GM12878 (cell line): ENCODE measurements around the gene SHROOM3. TPM values are rescaled to one million over a fixed set of nuclear protein-coding genes. Genes with fewer than 3 reads are reported as not detected.

ENCODE experiments used
- ATAC-seq: fragments of 200-7000 bp; cut with Tn5 transposase; 3 replicates; pipeline ENCODE4 v1.9.1; 2020; ENCODE audit warnings: mild to moderate bottlenecking, moderate library complexity
- BruUV-seq: library from RNA; stranded (reverse); fragments of 400-500 nt; replicated peaks from 2 replicates; lab custom pipeline; 2021; lab: Mats Ljungman, UMichigan
- CTCF ChIA-PET: fragments of 300-600 bp; sonication (Branson Sonifier 250); formaldehyde crosslinking; extraction: SDS; loops from one replicate; lab custom pipeline; 2021; ENCODE audit warnings: inconsistent platforms; lab: Yijun Ruan, JAX
- POLR2A ChIA-PET: fragments of 350-600 bp; formaldehyde crosslinking; extraction: SDS; loops from one replicate; lab custom pipeline; 2021; ENCODE audit warnings: inconsistent platforms; lab: Charles Lee
- RAD21 ChIA-PET: fragments of 300-600 bp; sonication (Branson Sonifier 250); formaldehyde crosslinking; loops from one replicate; lab custom pipeline; 2023; ENCODE audit warnings: antibody characterized with exemption; ENCODE audit not compliant: unreplicated experiment; lab: Charles Lee
- SMC1A ChIA-PET: fragments of 300-600 bp; sonication (Branson Sonifier 250); formaldehyde crosslinking; loops from one replicate; lab custom pipeline; 2023; ENCODE audit not compliant: unreplicated experiment, uncharacterized antibody; lab: Charles Lee
- DNase-seq: peaks from one replicate; pipeline ENCODE4 v3.0.0-alpha.2; 2011; ENCODE audit warnings: low read depth, low spot score
- FAIRE-seq: peaks from 3 replicates; lab custom pipeline; 2011; peaks lifted over from hg19 to GRCh38; lab: Jason Lieb, UNC
- H2AFZ ChIP-seq: 2 replicates; pipeline ENCODE4 v1.6.0; 2011; ENCODE audit warnings: low read depth, low read length, control low read depth; ENCODE audit not compliant: control insufficient read depth
- H3K27ac ChIP-seq: 2 replicates; pipeline ENCODE4 v1.5.1; 2011; ENCODE audit warnings: control low read depth; ENCODE audit not compliant: control insufficient read depth, insufficient read depth
- H3K27me3 ChIP-seq, 2 experiments: replicated peaks in 1 of 2; 2 replicates each; pipeline versions ENCODE4 v1.6.0 to v1.6.1; 2011; ENCODE audit warnings: low read length in 1 of 2; ENCODE audit not compliant: control insufficient read depth in 2 of 2, insufficient read depth in 2 of 2
- H3K36me3 ChIP-seq, 2 experiments: 2 replicates each; pipeline ENCODE4 v1.5.1; 2011; ENCODE audit warnings: low read length in 1 of 2; ENCODE audit not compliant: control insufficient read depth in 2 of 2, insufficient read depth in 2 of 2
- H3K4me1 ChIP-seq: 2 replicates; pipeline ENCODE4 v1.6.1; 2011; ENCODE audit warnings: mild to moderate bottlenecking, low read length, moderate library complexity, mixed read lengths; ENCODE audit not compliant: control insufficient read depth, insufficient read depth
- H3K4me2 ChIP-seq: 2 replicates; pipeline ENCODE4 v1.6.0; 2011; ENCODE audit warnings: control low read depth; ENCODE audit not compliant: control insufficient read depth, insufficient read depth
- H3K4me3 ChIP-seq: fragments of 200-600 bp; sonication (generic); 2 replicates; pipeline ENCODE4 v1.5.1; 2016
- H3K79me2 ChIP-seq: 2 replicates; pipeline ENCODE4 v1.6.0; 2011; ENCODE audit warnings: low read length; ENCODE audit not compliant: control insufficient read depth, insufficient read depth
- H3K9ac ChIP-seq: 2 replicates; pipeline ENCODE4 v1.8.0; 2011; ENCODE audit warnings: low read length, control low read depth, mixed read lengths; ENCODE audit not compliant: control insufficient read depth, insufficient read depth
- H3K9me3 ChIP-seq: replicated peaks from 3 replicates; pipeline ENCODE4 v1.5.1; 2011; ENCODE audit warnings: mild to moderate bottlenecking, low read length; ENCODE audit not compliant: control insufficient read depth, insufficient read depth
- H4K20me1 ChIP-seq: 2 replicates; pipeline ENCODE4 v1.6.0; 2011; ENCODE audit not compliant: control insufficient read depth, insufficient read depth
- ETV6 ChIP-seq, 2 experiments: fragments of 450-650 bp in 1 of 2; IDR thresholded peaks in 1 of 2; conservative IDR thresholded peaks in 1 of 2; 2 replicates each; pipeline ENCODE4 v1.6.1; 2014; ENCODE audit warnings: antibody characterized with exemption in 1 of 2, borderline replicate concordance in 1 of 2, low read depth in 1 of 2, mild to moderate bottlenecking in 1 of 2, moderate library complexity in 1 of 2
- JUNB ChIP-seq: IDR thresholded peaks from 2 replicates; pipeline ENCODE4 v1.6.1; 2016; ENCODE audit warnings: antibody characterized with exemption, mild to moderate bottlenecking
- SPI1 ChIP-seq: IDR thresholded peaks from 2 replicates; pipeline ENCODE4 v1.6.1; 2011; ENCODE audit warnings: low read depth, mild to moderate bottlenecking, low read length, moderate library complexity, borderline replicate concordance; ENCODE audit not compliant: insufficient read depth
- TAF1 ChIP-seq: IDR thresholded peaks from 2 replicates; pipeline ENCODE4 v1.6.1; 2011; ENCODE audit warnings: mild to moderate bottlenecking, low read depth, low read length, borderline replicate concordance
- USF1 ChIP-seq: IDR thresholded peaks from 2 replicates; pipeline ENCODE4 v1.6.1; 2011; ENCODE audit warnings: borderline replicate concordance, low read depth, mild to moderate bottlenecking, moderate library complexity, mixed read lengths, low read length; ENCODE audit not compliant: insufficient read depth; ENCODE audit errors: extremely low read length
- ZBTB33 ChIP-seq: fragments of 450-650 bp; IDR thresholded peaks from 2 replicates; pipeline ENCODE4 v1.6.1; 2017; ENCODE audit warnings: mild to moderate bottlenecking
- WGBS: methylation state at CpG from one replicate; pipeline ENCODE4 v1.1.6; 2016; ENCODE audit warnings: low lambda C conversion rate; ENCODE audit not compliant: insufficient replicate concordance, insufficient coverage; ENCODE audit errors: missing lambda C conversion rate; 5-methylcytosine and 5-hydroxymethylcytosine counted together
- in situ Hi-C: fragments of 300-500 bp; cut with MboI; formaldehyde crosslinking; loops from 9 replicates; pipeline ENCODE4 v1.14.3; 2018; ENCODE audit warnings: mixed read lengths
- intact Hi-C: fragments of 100-400 bp; cut with micrococcal nuclease; formaldehyde crosslinking; loops from one replicate; pipeline ENCODE4 v1.14.2; 2022; ENCODE audit not compliant: unreplicated experiment
- polyA plus RNA-seq, 11 experiments: library from polyadenylated mRNA; depleted of rRNA in 4 of 11; unstranded in 6 of 11; stranded (reverse) in 5 of 11; fragments of >200 nt; fragmentation: Nextera tagmentation in 4 of 11; fragmentation: Illumina TruSeq in 1 of 11; extraction: Ambion mirVana in 4 of 11; extraction: Trizol in 1 of 11; gene quantifications; 1 replicate in 1 of 11; 2 replicates in 10 of 11; pipeline versions ENCODE4 v1.2.1 to v1.2.3, GENCODE V29; 2011 to 2016; ENCODE audit warnings: inconsistent platforms in 2 of 11, missing spikeins in 2 of 11, low read depth in 1 of 11
- total RNA-seq, 4 experiments: library from RNA; depleted of rRNA in 3 of 4; stranded (reverse); fragments of >200 nt in 3 of 4; fragmentation: Illumina TruSeq in 1 of 4; extraction: Trizol in 1 of 4; gene quantifications; 2 replicates each; pipeline versions ENCODE4 v1.2.1 to v1.2.3, GENCODE V29; 2013 to 2021

Gene SHROOM3
- total and polyA plus RNA-seq, 10 of the 15 experiments (the other 5 are each of a cell fraction or from before 2014, with no cell fraction given), result under 0.01 to 0.29 (median 0.08) TPM; not detected in 1

- H2AFZ ChIP-seq, result peak overlapping the region; percentile 20; the same call in 1 of the 2 replicates
- TF ChIP-seq USF1, result no peak
- TF ChIP-seq SPI1, result no peak
- no peak for TF ChIP-seq ZBTB33
- TF ChIP-seq JUNB, result no peak
- no peak for TF ChIP-seq TAF1
- TF ChIP-seq ETV6 (conservative IDR thresholded peaks at IDR 0.05 in 1 of 2, IDR thresholded peaks at IDR 0.05 in 1 of 2; ENCODE audit: borderline replicate concordance in 1 of 2, low read depth in 1 of 2), result no peak
- H3K9ac ChIP-seq, result no peak overlapping the region
- H3K9me3 ChIP-seq, result no peaks in the 10 kb centered on the region; the same call in 2 of the 3 replicates
- ChIA-PET RAD21 (no interaction called here), POLR2A (no interaction called here), CTCF (no interaction called here), SMC1A (no interaction called here)
- no peak for ATAC-seq
- no peak for FAIRE-seq
- H3K4me3 ChIP-seq, result no peak overlapping the region
- in situ Hi-C loops (no loop called here), intact Hi-C loops (loop anchor here (10.0 kb wide), 1 partner anchor 164 kb away; the partner anchor contains the start of gene SEPTIN11)
- H3K36me3 ChIP-seq, result no peaks in the 10 kb centered on the region
- H3K27ac ChIP-seq, result peak overlapping the region; percentile 76
- H3K79me2 ChIP-seq, result no peaks in the 10 kb centered on the region
- H3K27me3 ChIP-seq, result no peaks in the 10 kb centered on the region; a peak in 1 of 4 replicates
- no peak for DNase-seq
- BruUV-seq, result no TSS peak
- peaks cover 16% of the 10 kb centered on the region for H3K4me1 ChIP-seq
- WGBS, result 87% methylated on average over 7 of the region's 7 CpGs
- H4K20me1 ChIP-seq, result no peaks in the 10 kb centered on the region
- no peak overlapping the region for H3K4me2 ChIP-seq
These were observed 346.0 kb downstream of the SHROOM3 start for GRCh38 chr4:76780781-76781697.
